GM12873 (cell line): ENCODE data around the gene PLCH1.

Source experiments
- TF ChIP-seq, protein P1 (sequence below): IDR thresholded peaks from 2 replicates; pipeline ENCODE4 v1.5.1; 2012; ENCODE audit warnings: low read depth, mild to moderate bottlenecking, moderate library complexity, low read length, control low read depth; ENCODE audit not compliant: insufficient read depth; ENCODE audit errors: missing control alignments

The PLCH1 gene

GRCh38 chr3:155370198-155370597 is 374.7 kb downstream of the PLCH1 start:
- TF ChIP-seq, protein P1, sequence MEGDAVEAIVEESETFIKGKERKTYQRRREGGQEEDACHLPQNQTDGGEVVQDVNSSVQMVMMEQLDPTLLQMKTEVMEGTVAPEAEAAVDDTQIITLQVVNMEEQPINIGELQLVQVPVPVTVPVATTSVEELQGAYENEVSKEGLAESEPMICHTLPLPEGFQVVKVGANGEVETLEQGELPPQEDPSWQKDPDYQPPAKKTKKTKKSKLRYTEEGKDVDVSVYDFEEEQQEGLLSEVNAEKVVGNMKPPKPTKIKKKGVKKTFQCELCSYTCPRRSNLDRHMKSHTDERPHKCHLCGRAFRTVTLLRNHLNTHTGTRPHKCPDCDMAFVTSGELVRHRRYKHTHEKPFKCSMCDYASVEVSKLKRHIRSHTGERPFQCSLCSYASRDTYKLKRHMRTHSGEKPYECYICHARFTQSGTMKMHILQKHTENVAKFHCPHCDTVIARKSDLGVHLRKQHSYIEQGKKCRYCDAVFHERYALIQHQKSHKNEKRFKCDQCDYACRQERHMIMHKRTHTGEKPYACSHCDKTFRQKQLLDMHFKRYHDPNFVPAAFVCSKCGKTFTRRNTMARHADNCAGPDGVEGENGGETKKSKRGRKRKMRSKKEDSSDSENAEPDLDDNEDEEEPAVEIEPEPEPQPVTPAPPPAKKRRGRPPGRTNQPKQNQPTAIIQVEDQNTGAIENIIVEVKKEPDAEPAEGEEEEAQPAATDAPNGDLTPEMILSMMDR, result no peak

- TF ChIP-seq, protein P1, result no peak
Measured at GRCh38 chr3:155369735-155370134, 375.1 kb downstream of the PLCH1 start.

DNA sequence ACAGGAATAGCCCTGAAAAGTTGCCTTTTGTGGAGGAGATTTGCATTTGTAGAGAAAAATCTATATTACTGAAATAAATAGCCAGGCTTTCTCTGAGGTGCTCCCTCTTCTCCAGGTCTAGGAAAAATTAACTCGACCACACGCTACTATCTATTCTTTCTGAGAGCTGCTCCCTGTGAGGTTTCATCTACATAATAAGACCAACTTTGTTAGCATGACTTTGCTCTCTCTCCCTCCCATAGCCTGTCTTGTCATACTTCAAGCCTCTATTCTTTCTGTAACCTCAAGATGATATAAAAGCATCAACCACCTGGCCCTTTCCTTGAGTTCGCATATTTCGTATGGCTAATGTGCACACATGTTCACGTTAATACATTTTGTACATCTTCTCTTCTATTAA is 375.6 kb downstream of the PLCH1 start:
- TF ChIP-seq, protein P1, result no peak

- TF ChIP-seq, protein P1, result no peak
Measured at GRCh38 chr3:155368786-155369185, 376.1 kb downstream of the PLCH1 start.

DNA sequence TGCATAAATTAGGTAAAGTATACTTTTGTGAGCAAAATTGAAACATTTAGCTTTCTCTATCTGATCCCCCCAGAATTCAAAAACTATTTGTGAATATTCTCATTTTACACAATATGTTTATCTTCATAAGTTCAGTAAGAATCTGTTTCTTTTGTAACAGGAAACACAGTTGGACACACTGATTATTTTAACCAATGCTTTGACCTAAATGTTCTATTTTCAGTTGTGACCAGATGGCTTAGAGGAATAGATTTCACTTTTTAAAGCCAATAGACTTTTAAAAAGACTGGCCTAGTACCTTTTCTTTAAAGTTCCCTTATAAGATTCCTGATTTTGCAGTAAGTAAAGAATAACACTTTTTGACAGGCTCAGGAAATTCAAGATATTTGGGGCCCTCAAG is 377.4 kb downstream of the PLCH1 start:
- TF ChIP-seq, protein P1, result no peak

DNA sequence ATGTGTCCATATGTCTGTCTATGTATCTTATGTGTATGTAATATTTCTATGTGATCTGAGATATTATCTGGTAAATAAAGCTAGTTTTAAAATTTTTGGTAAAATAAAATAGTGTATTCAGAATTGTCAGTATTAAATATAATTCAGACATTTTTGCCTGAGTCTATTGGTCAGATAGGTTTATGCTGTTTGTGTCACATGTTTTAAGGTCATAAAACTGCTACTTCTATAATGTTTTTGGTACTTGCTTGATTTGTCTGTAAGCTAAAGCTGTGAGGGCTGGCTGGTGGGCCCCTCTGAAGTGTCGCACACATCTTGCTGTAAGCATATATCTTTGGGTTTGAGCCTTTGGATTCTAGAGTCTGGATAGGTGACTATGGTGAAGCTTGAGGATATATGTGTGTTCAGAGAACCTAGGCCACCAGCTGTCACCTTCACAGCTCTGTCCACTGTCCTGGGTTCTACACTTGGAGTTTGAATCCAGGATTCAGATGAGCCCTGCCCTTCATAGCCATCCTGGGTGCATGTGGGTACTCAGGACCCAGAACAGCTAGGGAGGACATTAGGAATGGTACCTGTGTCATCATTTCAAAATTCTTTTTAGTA is 379.6 kb downstream of the PLCH1 start:
- TF ChIP-seq, protein P1, result no peak

- TF ChIP-seq, protein P1, result no peak
Measured at GRCh38 chr3:155364492-155364891, 380.4 kb downstream of the PLCH1 start.
